Endothelial cell of umbilical vein (primary cell): Measurements from ENCODE around the gene POLR2L. TPM values are rescaled to one million over a fixed set of nuclear protein-coding genes. Genes with fewer than 3 reads are reported as not detected.

Source experiments
- BruUV-seq: library from RNA; stranded (reverse); fragments of 400-500 nt; replicated peaks from 2 replicates; lab custom pipeline; 2021; lab: Mats Ljungman, UMichigan
- CTCF ChIA-PET: fragments of 300-600, 350-600 bp; sonication (Branson Sonifier 250); formaldehyde crosslinking; loops from one replicate; lab custom pipeline; 2021; ENCODE audit warnings: antibody characterized with exemption, inconsistent platforms; lab: Charles Lee
- POLR2A ChIA-PET: fragments of 300-600, 350-600 bp; sonication (Branson Sonifier 250); formaldehyde crosslinking; loops from one replicate; lab custom pipeline; 2021; ENCODE audit warnings: antibody characterized with exemption, inconsistent platforms; lab: Charles Lee
- DNase-seq: peaks from one replicate; pipeline ENCODE4 v3.0.0-alpha.2; 2011; ENCODE audit warnings: low read depth, low spot score
- FAIRE-seq: peaks from 2 replicates; lab custom pipeline; 2011; peaks lifted over from hg19 to GRCh38; lab: Jason Lieb, UNC
- H2AFZ ChIP-seq: 2 replicates; pipeline ENCODE4 v1.6.0; 2012; ENCODE audit warnings: low read depth, low read length, control low read depth, inconsistent platforms
- H3K27ac ChIP-seq: 2 replicates; pipeline ENCODE4 v1.5.1; 2011; ENCODE audit warnings: low read depth, mild to moderate bottlenecking, control low read depth, low read length, moderate library complexity; ENCODE audit not compliant: insufficient read depth
- H3K27me3 ChIP-seq, 2 experiments: 2 replicates each; pipeline versions ENCODE4 v1.6.0 to v1.6.1; 2011; ENCODE audit warnings: low read length in 2 of 2, mixed read lengths in 1 of 2; ENCODE audit not compliant: control insufficient read depth in 2 of 2, insufficient read depth in 2 of 2
- H3K36me3 ChIP-seq, 2 experiments: 2 replicates in 1 of 2; 3 replicates in 1 of 2; pipeline ENCODE4 v1.5.1; 2011; ENCODE audit warnings: low read length in 2 of 2, mild to moderate bottlenecking in 1 of 2, moderate library complexity in 1 of 2; ENCODE audit not compliant: control insufficient read depth in 2 of 2, insufficient read depth in 2 of 2; ENCODE audit errors: extremely low read depth in 1 of 2
- H3K4me1 ChIP-seq: 3 replicates; pipeline ENCODE4 v1.5.1; 2011; ENCODE audit warnings: mild to moderate bottlenecking, low read length; ENCODE audit not compliant: control insufficient read depth, insufficient read depth; ENCODE audit errors: extremely low read depth
- H3K4me2 ChIP-seq: 2 replicates; pipeline ENCODE4 v1.6.1; 2011; ENCODE audit warnings: low read length, control low read depth, mixed read lengths; ENCODE audit not compliant: insufficient read depth
- H3K4me3 ChIP-seq, 3 experiments: fragments of 200-600 bp in 1 of 3; sonication (generic), shearing (Covaris generic) in 1 of 3; replicated peaks in 1 of 3; 2 replicates each; pipeline ENCODE4 v1.5.1; 2011 to 2016; ENCODE audit warnings: control low read depth in 3 of 3, low read length in 3 of 3, mild to moderate bottlenecking in 2 of 3, inconsistent platforms in 1 of 3, low read depth in 1 of 3, moderate library complexity in 1 of 3; ENCODE audit not compliant: insufficient read depth in 1 of 3
- H3K79me2 ChIP-seq: 2 replicates; pipeline ENCODE4 v1.6.0; 2012; ENCODE audit warnings: low read length, inconsistent platforms; ENCODE audit not compliant: control insufficient read depth, insufficient read depth
- H3K9ac ChIP-seq: replicated peaks from 2 replicates; pipeline ENCODE3; 2011; ENCODE audit warnings: low read length, control low read depth; ENCODE audit not compliant: insufficient read depth; ENCODE audit errors: extremely low read depth
- H3K9me1 ChIP-seq: replicated peaks from 3 replicates; pipeline ENCODE4 v1.6.0; 2011; ENCODE audit warnings: mild to moderate bottlenecking, low read length; ENCODE audit not compliant: control insufficient read depth, insufficient read depth; ENCODE audit errors: extremely low read depth
- H3K9me3 ChIP-seq: replicated peaks from 2 replicates; pipeline ENCODE4 v1.5.1; 2012; ENCODE audit warnings: low read length, inconsistent platforms; ENCODE audit not compliant: control insufficient read depth, insufficient read depth
- H4K20me1 ChIP-seq: replicated peaks from 2 replicates; pipeline ENCODE3; 2011; ENCODE audit warnings: mild to moderate bottlenecking, low read length; ENCODE audit not compliant: control insufficient read depth, insufficient read depth; ENCODE audit errors: extremely low read depth
- CTCF ChIP-seq, 2 donors: IDR thresholded peaks; 1 replicate in 1 of 2; 2 replicates in 1 of 2; pipeline ENCODE4 v1.5.1; 2011; ENCODE audit warnings: low read length in 2 of 2, mild to moderate bottlenecking in 2 of 2, moderate library complexity in 2 of 2, control low read depth in 1 of 2, inconsistent platforms in 1 of 2, low read depth in 1 of 2; ENCODE audit not compliant: insufficient read depth in 1 of 2; ENCODE audit errors: extremely low read depth in 1 of 2
- EZH2 ChIP-seq: IDR thresholded peaks from 2 replicates; pipeline ENCODE4 v1.6.1; 2012; ENCODE audit warnings: borderline replicate concordance, low read depth, mild to moderate bottlenecking, moderate library complexity, low read length, inconsistent platforms; ENCODE audit not compliant: severe bottlenecking
- FOS ChIP-seq: IDR thresholded peaks from 2 replicates; pipeline ENCODE4 v1.6.1; 2011; ENCODE audit warnings: mild to moderate bottlenecking, low read length, moderate library complexity, borderline replicate concordance; ENCODE audit not compliant: insufficient read depth
- GATA2 ChIP-seq: IDR thresholded peaks from 2 replicates; pipeline ENCODE4 v1.7.0; 2011; ENCODE audit warnings: low read depth, mild to moderate bottlenecking, moderate library complexity, mixed read lengths, low read length; ENCODE audit not compliant: insufficient read length, insufficient read depth
- JUN ChIP-seq: IDR thresholded peaks from 2 replicates; pipeline ENCODE4 v1.6.1; 2011; ENCODE audit warnings: borderline replicate concordance, low read depth; ENCODE audit not compliant: insufficient read length, insufficient read depth
- POLR2A ChIP-seq: IDR thresholded peaks from 2 replicates; pipeline ENCODE4 v1.6.1; 2012; ENCODE audit warnings: low read depth, mild to moderate bottlenecking, control low read depth, low read length
- POLR2AphosphoS5 ChIP-seq: IDR thresholded peaks from 2 replicates; pipeline ENCODE4 v1.6.1; 2012; ENCODE audit warnings: low read depth, mild to moderate bottlenecking, control low read depth, low read length, moderate library complexity; ENCODE audit not compliant: insufficient read depth
- dilution Hi-C: fragments of 300-500 bp; cut with MboI; formaldehyde crosslinking; loops from one replicate; pipeline ENCODE4 v1.15.0; 2019; ENCODE audit warnings: low sequenced_read_pairs; ENCODE audit not compliant: extremely low pct_ligation_motif_present
- intact Hi-C: fragments of 100-400 bp; cut with micrococcal nuclease; formaldehyde crosslinking; loops from one replicate; pipeline ENCODE4 v1.10.0; 2022
- polyA plus RNA-seq, 4 experiments: library from polyadenylated mRNA; depleted of rRNA in 3 of 4; stranded (reverse) in 3 of 4; unstranded in 1 of 4; fragments of >200 nt; gene quantifications; 2 replicates each; pipeline versions ENCODE4 v1.2.1 to v1.2.3, GENCODE V29; 2011 to 2012; ENCODE audit warnings: missing spikeins in 1 of 4
- total RNA-seq: library from RNA; stranded (reverse); gene quantifications from 2 replicates; pipeline ENCODE4 v1.2.3, GENCODE V29; 2021
- TF ChIP-seq, protein P1 (sequence below): IDR thresholded peaks from 2 replicates; pipeline ENCODE4 v1.6.1; 2011; ENCODE audit not compliant: insufficient read depth, insufficient read length

The POLR2L gene
- total and polyA plus RNA-seq, 2 donors (not counting 3 experiments of a cell fraction or from before 2014, with no cell fraction given): 146 to 259 TPM

GRCh38 chr11:862081-862661, 19.8 kb upstream of the POLR2L start:
- ChIA-PET CTCF (no interaction called here), POLR2A (no interaction called here)
- BruUV-seq: no TSS peak
- FAIRE-seq (no peak), DNase-seq (no peak)
- Histone ChIP-seq H3K27me3 (no peaks in the 10 kb centered on the region), H3K9me3 (no peaks in the 10 kb centered on the region), H3K79me2 (no peaks in the 10 kb centered on the region), H4K20me1 (no peaks in the 10 kb centered on the region), H3K4me1 (no peaks in the 10 kb centered on the region), H3K27ac (no peak overlapping the region), H3K36me3 (peaks cover 0 to 11% of the 10 kb centered on the region in 2 experiments), H3K4me2 (no peak overlapping the region), H2AFZ (no peak overlapping the region), H3K9me1 (no peaks in the 10 kb centered on the region), H3K9ac (no peak overlapping the region), H3K4me3 (no peak overlapping the region)
- no peak for TF ChIP-seq FOS
- no peak for TF ChIP-seq GATA2
- TF ChIP-seq, protein P1, sequence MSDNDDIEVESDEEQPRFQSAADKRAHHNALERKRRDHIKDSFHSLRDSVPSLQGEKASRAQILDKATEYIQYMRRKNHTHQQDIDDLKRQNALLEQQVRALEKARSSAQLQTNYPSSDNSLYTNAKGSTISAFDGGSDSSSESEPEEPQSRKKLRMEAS: no peak
- TF ChIP-seq JUN: no peak
- TF ChIP-seq EZH2: no peak
- TF ChIP-seq CTCF (IDR thresholded peaks at IDR 0.05; ENCODE audit: extremely low read depth in 1 of 2, insufficient read depth in 1 of 2, low read depth in 1 of 2, low read length in 2 of 2): no peak
- no peak for TF ChIP-seq POLR2AphosphoS5
- TF ChIP-seq POLR2A: no peak
- intact Hi-C loops (no loop called here), dilution Hi-C loops (no loop called here)
